HUES64 (cell line): Measurements from ENCODE around the gene CTAGE9.

ENCODE experiments used
- H3K27ac ChIP-seq: 2 replicates; pipeline ENCODE4 v1.7.0; 2013; ENCODE audit warnings: low read depth, low read length, inconsistent platforms
- H3K27me3 ChIP-seq: 2 replicates; pipeline ENCODE4 v1.6.1; 2013; ENCODE audit warnings: mild to moderate bottlenecking, low read length; ENCODE audit not compliant: insufficient read depth
- H3K36me3 ChIP-seq: 2 replicates; pipeline ENCODE4 v1.6.1; 2013; ENCODE audit warnings: mild to moderate bottlenecking, low read length; ENCODE audit not compliant: insufficient read depth
- H3K4me1 ChIP-seq: 2 replicates; pipeline ENCODE4 v1.6.1; 2013; ENCODE audit warnings: mild to moderate bottlenecking, low read length, moderate library complexity; ENCODE audit not compliant: insufficient read depth
- H3K4me3 ChIP-seq: 2 replicates; pipeline ENCODE4 v1.5.1; 2013; ENCODE audit warnings: mild to moderate bottlenecking, low read length, moderate library complexity
- H3K9ac ChIP-seq: 2 replicates; pipeline ENCODE4 v1.6.1; 2013; ENCODE audit warnings: mild to moderate bottlenecking, low read depth, low read length
- H3K9me3 ChIP-seq: 2 replicates; pipeline ENCODE4 v1.6.1; 2013; ENCODE audit warnings: low read depth, low read length; ENCODE audit not compliant: insufficient read depth
- WGBS: fragments of 150-250, 120-280 bp; methylation state at CpG from one replicate; pipeline ENCODE4 v1.1.7; 2013; ENCODE audit warnings: missing lambda C conversion rate; 5-methylcytosine and 5-hydroxymethylcytosine counted together

CTAGE9 gene

GRCh38 chr6:131693384-131693783, 17.4 kb downstream of the CTAGE9 start:
- WGBS = 81% methylated on average over 5 of the region's 5 CpGs
- Histone ChIP-seq H3K27me3 (no peaks in the 10 kb centered on the region), H3K27ac (no peak overlapping the region), H3K4me3 (no peak overlapping the region), H3K9me3 (no peaks in the 10 kb centered on the region), H3K4me1 (peaks cover 6% of the 10 kb centered on the region; the same call in 1 of the 2 replicates), H3K36me3 (no peaks in the 10 kb centered on the region), H3K9ac (no peak overlapping the region)

GRCh38 chr6:131692589-131692988, 18.2 kb downstream of the CTAGE9 start:
- H3K27me3 ChIP-seq = no peaks in the 10 kb centered on the region
- H3K4me3 ChIP-seq = no peak overlapping the region
- no peaks in the 10 kb centered on the region for H3K9me3 ChIP-seq
- no peaks in the 10 kb centered on the region for H3K36me3 ChIP-seq
- H3K4me1 ChIP-seq = peaks cover 10% of the 10 kb centered on the region; the same call in 1 of the 2 replicates
- H3K9ac ChIP-seq = no peak overlapping the region
- H3K27ac ChIP-seq = no peak overlapping the region

GRCh38 chr6:131692031-131692430, 18.8 kb downstream of the CTAGE9 start:
- H3K9me3 ChIP-seq = no peaks in the 10 kb centered on the region
- H3K4me1 ChIP-seq = peaks cover 10% of the 10 kb centered on the region; the same call in 1 of the 2 replicates
- H3K27me3 ChIP-seq = no peaks in the 10 kb centered on the region
- no peak overlapping the region for H3K27ac ChIP-seq
- H3K36me3 ChIP-seq = no peaks in the 10 kb centered on the region
- whole genome bisulfite sequencing = 100% methylated on average over 1 of the region's 1 CpG
- no peak overlapping the region for H3K9ac ChIP-seq
- no peak overlapping the region for H3K4me3 ChIP-seq

- H3K4me3 ChIP-seq = no peak overlapping the region
- H3K27me3 ChIP-seq = no peaks in the 10 kb centered on the region
- no peaks in the 10 kb centered on the region for H3K9me3 ChIP-seq
- no peak overlapping the region for H3K9ac ChIP-seq
- peaks cover 5% of the 10 kb centered on the region; the same call in 1 of the 2 replicates for H3K4me1 ChIP-seq
- H3K27ac ChIP-seq = no peak overlapping the region
- WGBS = 100% methylated on average over 1 of the region's 1 CpG
- H3K36me3 ChIP-seq = no peaks in the 10 kb centered on the region
These were observed 22.5 kb downstream of the CTAGE9 start for GRCh38 chr6:131688286-131688685.

GRCh38 chr6:131687022-131687421, 23.8 kb downstream of the CTAGE9 start:
- Histone ChIP-seq H3K9ac (no peak overlapping the region), H3K4me1 (peaks cover 5% of the 10 kb centered on the region; the same call in 1 of the 2 replicates), H3K36me3 (no peaks in the 10 kb centered on the region), H3K27ac (no peak overlapping the region), H3K9me3 (no peaks in the 10 kb centered on the region), H3K27me3 (no peaks in the 10 kb centered on the region), H3K4me3 (no peak overlapping the region)
- 95% methylated on average over 3 of the region's 3 CpGs for WGBS

- no peaks in the 10 kb centered on the region for H3K9me3 ChIP-seq
- no peak overlapping the region for H3K4me3 ChIP-seq
- H3K4me1 ChIP-seq = peaks cover 5% of the 10 kb centered on the region; the same call in 1 of the 2 replicates
- H3K27me3 ChIP-seq = no peaks in the 10 kb centered on the region
- no CpG with 5 or more reads among the region's 4 CpGs for WGBS
- no peak overlapping the region for H3K9ac ChIP-seq
- H3K27ac ChIP-seq = no peak overlapping the region
- no peaks in the 10 kb centered on the region for H3K36me3 ChIP-seq
These were observed 25.5 kb downstream of the CTAGE9 start for GRCh38 chr6:131685266-131685780.

- 74% methylated on average over 5 of the region's 6 CpGs for WGBS
- H3K27ac ChIP-seq = no peak overlapping the region
These were observed 27.3 kb downstream of the CTAGE9 start for GRCh38 chr6:131683479-131683878.

GRCh38 chr6:131682442-131682841, 28.4 kb downstream of the CTAGE9 start:
- WGBS = 91% methylated on average over 2 of the region's 2 CpGs
- H3K9ac ChIP-seq = no peak overlapping the region
- peaks cover 4% of the 10 kb centered on the region; the same call in 1 of the 2 replicates for H3K4me1 ChIP-seq
- no peak overlapping the region for H3K4me3 ChIP-seq
- no peaks in the 10 kb centered on the region for H3K36me3 ChIP-seq
- H3K9me3 ChIP-seq = no peaks in the 10 kb centered on the region
- no peak overlapping the region for H3K27ac ChIP-seq
- H3K27me3 ChIP-seq = no peaks in the 10 kb centered on the region

More at GRCh38 chr6:131683479-131683878, 27.3 kb downstream of the CTAGE9 start:
- H3K27me3 ChIP-seq = no peaks in the 10 kb centered on the region
- no peaks in the 10 kb centered on the region for H3K36me3 ChIP-seq
- H3K9me3 ChIP-seq = no peaks in the 10 kb centered on the region
- H3K4me3 ChIP-seq = no peak overlapping the region
- H3K4me1 ChIP-seq = peaks cover 5% of the 10 kb centered on the region; the same call in 1 of the 2 replicates
- H3K9ac ChIP-seq = no peak overlapping the region

GRCh38 chr6:131681585-131681984, 29.2 kb downstream of the CTAGE9 start:
- Histone ChIP-seq H3K27me3 (no peaks in the 10 kb centered on the region), H3K4me1 (peaks cover 4% of the 10 kb centered on the region; the same call in 1 of the 2 replicates), H3K27ac (no peak overlapping the region), H3K9ac (no peak overlapping the region), H3K4me3 (no peak overlapping the region), H3K9me3 (no peaks in the 10 kb centered on the region), H3K36me3 (no peaks in the 10 kb centered on the region)

GRCh38 chr6:131680868-131681267, 29.9 kb downstream of the CTAGE9 start:
- WGBS = 86% methylated on average over 2 of the region's 2 CpGs
- Histone ChIP-seq H3K4me1 (peaks cover 4% of the 10 kb centered on the region; the same call in 1 of the 2 replicates), H3K27ac (no peak overlapping the region)

GRCh38 chr6:131678442-131678841, 32.4 kb downstream of the CTAGE9 start:
- WGBS = 67% methylated on average over 5 of the region's 5 CpGs
- Histone ChIP-seq H3K4me1 (peaks cover 4% of the 10 kb centered on the region; the same call in 1 of the 2 replicates), H3K9ac (no peak overlapping the region), H3K9me3 (no peaks in the 10 kb centered on the region), H3K27ac (no peak overlapping the region), H3K36me3 (no peaks in the 10 kb centered on the region), H3K4me3 (no peak overlapping the region), H3K27me3 (no peaks in the 10 kb centered on the region)

More at GRCh38 chr6:131680868-131681267, 29.9 kb downstream of the CTAGE9 start:
- no peak overlapping the region for H3K9ac ChIP-seq
- no peaks in the 10 kb centered on the region for H3K36me3 ChIP-seq
- H3K9me3 ChIP-seq = no peaks in the 10 kb centered on the region
- no peaks in the 10 kb centered on the region for H3K27me3 ChIP-seq
- no peak overlapping the region for H3K4me3 ChIP-seq

- peaks cover 4% of the 10 kb centered on the region; the same call in 1 of the 2 replicates for H3K4me1 ChIP-seq
- H3K9ac ChIP-seq = no peak overlapping the region
- H3K9me3 ChIP-seq = no peaks in the 10 kb centered on the region
- WGBS = 100% methylated on average over 1 of the region's 2 CpGs
- no peaks in the 10 kb centered on the region for H3K27me3 ChIP-seq
- no peaks in the 10 kb centered on the region for H3K36me3 ChIP-seq
- H3K4me3 ChIP-seq = no peak overlapping the region
- no peak overlapping the region for H3K27ac ChIP-seq
These were observed 37.6 kb downstream of the CTAGE9 start for GRCh38 chr6:131673184-131673583.
